IMR-90 (cell line): ENCODE data around the gene KTN1. TPM values are rescaled to one million over a fixed set of nuclear protein-coding genes. Genes with fewer than 3 reads are reported as not detected.

ENCODE experiments used
- ATAC-seq: fragments of 200-7000 bp; cut with Tn5 transposase; 2 replicates; pipeline ENCODE4 v1.9.1; 2020; ENCODE audit warnings: low read depth, mild to moderate bottlenecking, moderate library complexity
- BruUV-seq: library from RNA; stranded (reverse); fragments of 400-500 nt; replicated peaks from 2 replicates; lab custom pipeline; 2021; lab: Mats Ljungman, UMichigan
- CTCF ChIA-PET: fragments of 300-600 bp; formaldehyde crosslinking; extraction: SDS; loops from one replicate; lab custom pipeline; 2021; ENCODE audit warnings: antibody characterized with exemption; lab: Yijun Ruan, JAX
- POLR2A ChIA-PET: fragments of 300-600 bp; sonication (Branson Sonifier 250); formaldehyde crosslinking; loops from one replicate; lab custom pipeline; 2022; ENCODE audit warnings: antibody characterized with exemption; ENCODE audit not compliant: unreplicated experiment; lab: Charles Lee
- DNase-seq: peaks from one replicate; pipeline ENCODE4 v3.0.0; 2013
- H2AFZ ChIP-seq: replicated peaks from 2 replicates; pipeline ENCODE3; 2013; ENCODE audit warnings: low read length, mild to moderate bottlenecking; ENCODE audit not compliant: poor library complexity
- H2AK5ac ChIP-seq: 2 replicates; pipeline ENCODE4 v1.6.1; 2013; ENCODE audit warnings: low read depth, low read length, inconsistent platforms
- H2AK9ac ChIP-seq: replicated peaks from 2 replicates; pipeline ENCODE3; 2013; ENCODE audit warnings: mild to moderate bottlenecking, low read depth, low read length, moderate library complexity; ENCODE audit not compliant: poor library complexity
- H2BK120ac ChIP-seq: 2 replicates; pipeline ENCODE4 v1.6.1; 2013; ENCODE audit warnings: low read depth, low read length, inconsistent platforms
- H2BK15ac ChIP-seq: 3 replicates; pipeline ENCODE4 v1.6.1; 2013; ENCODE audit warnings: low read depth, low read length, inconsistent platforms
- H2BK20ac ChIP-seq: 2 replicates; pipeline ENCODE4 v1.6.1; 2013; ENCODE audit warnings: low read depth, mild to moderate bottlenecking, inconsistent platforms, low read length, moderate library complexity
- H2BK5ac ChIP-seq: 2 replicates; pipeline ENCODE4 v1.6.1; 2013; ENCODE audit warnings: mild to moderate bottlenecking, low read depth, low read length, inconsistent platforms; ENCODE audit not compliant: poor library complexity, severe bottlenecking
- H3K14ac ChIP-seq: replicated peaks from 2 replicates; pipeline ENCODE4 v1.6.1; 2013; ENCODE audit warnings: low read depth, low read length, inconsistent platforms
- H3K18ac ChIP-seq: 2 replicates; pipeline ENCODE4 v1.6.1; 2013; ENCODE audit warnings: low read depth, low read length, control low read depth
- H3K23ac ChIP-seq: 2 replicates; pipeline ENCODE4 v1.6.1; 2013; ENCODE audit warnings: low read depth, low read length, inconsistent platforms
- H3K27ac ChIP-seq: 2 replicates; pipeline ENCODE4 v1.5.1; 2013; ENCODE audit warnings: mild to moderate bottlenecking, control low read depth, low read length; ENCODE audit not compliant: insufficient read depth
- H3K27me3 ChIP-seq: 2 replicates; pipeline ENCODE4 v1.6.1; 2013; ENCODE audit warnings: low read length; ENCODE audit not compliant: control insufficient read depth, insufficient read depth
- H3K36me3 ChIP-seq: 2 replicates; pipeline ENCODE4 v1.6.1; 2013; ENCODE audit warnings: low read length, mixed read lengths; ENCODE audit not compliant: control insufficient read depth, insufficient read depth
- H3K4ac ChIP-seq: 2 replicates; pipeline ENCODE4 v1.6.1; 2013; ENCODE audit warnings: low read depth, low read length, inconsistent platforms
- H3K4me1 ChIP-seq: 2 replicates; pipeline ENCODE4 v1.6.1; 2013; ENCODE audit warnings: low read length, mixed read lengths; ENCODE audit not compliant: control insufficient read depth, insufficient read depth
- H3K4me2 ChIP-seq: 2 replicates; pipeline ENCODE4 v1.6.1; 2013; ENCODE audit warnings: low read depth, mild to moderate bottlenecking, control low read depth, low read length, moderate library complexity
- H3K4me3 ChIP-seq: 2 replicates; pipeline ENCODE4 v1.5.1; 2013; ENCODE audit warnings: low read depth, mild to moderate bottlenecking, control low read depth, low read length, moderate library complexity; ENCODE audit not compliant: insufficient read depth
- H3K56ac ChIP-seq: 2 replicates; pipeline ENCODE4 v1.6.1; 2013; ENCODE audit warnings: low read length, inconsistent platforms; ENCODE audit not compliant: insufficient read depth; ENCODE audit errors: extremely low read depth
- H3K79me1 ChIP-seq, 2 experiments: 2 replicates each; pipeline ENCODE4 v1.6.1; 2013; ENCODE audit warnings: low read length in 2 of 2, inconsistent platforms in 1 of 2, low read depth in 1 of 2
- H3K9ac ChIP-seq: 2 replicates; pipeline ENCODE4 v1.6.1; 2013; ENCODE audit warnings: low read depth, low read length, control low read depth
- H3K9me1 ChIP-seq: 2 replicates; pipeline ENCODE4 v1.6.1; 2013; ENCODE audit warnings: low read length, inconsistent platforms; ENCODE audit not compliant: insufficient read depth
- H3K9me3 ChIP-seq: 2 replicates; pipeline ENCODE4 v1.6.1; 2013; ENCODE audit warnings: low read length; ENCODE audit not compliant: control insufficient read depth, insufficient read depth
- H4K20me1 ChIP-seq: 2 replicates; pipeline ENCODE4 v1.6.1; 2013; ENCODE audit warnings: low read length, inconsistent platforms; ENCODE audit not compliant: insufficient read depth
- H4K5ac ChIP-seq: 2 replicates; pipeline ENCODE4 v1.6.1; 2013; ENCODE audit warnings: mild to moderate bottlenecking, low read depth, low read length, control low read depth
- H4K8ac ChIP-seq, 2 experiments: 2 replicates each; pipeline ENCODE4 v1.6.1; 2013; ENCODE audit warnings: low read depth in 2 of 2, low read length in 2 of 2, control low read depth in 1 of 2, inconsistent platforms in 1 of 2
- H4K91ac ChIP-seq: 2 replicates; pipeline ENCODE4 v1.6.1; 2013; ENCODE audit warnings: low read depth, low read length, inconsistent platforms; ENCODE audit not compliant: insufficient read depth
- FOS ChIP-seq: fragments of 150-350 bp; IDR thresholded peaks from 2 replicates; pipeline ENCODE4 v1.6.1; 2016; ENCODE audit warnings: low read depth, low read length
- WGBS, 2 experiments: methylation state at CpG; one replicate each; pipeline versions ENCODE4 v1.1.5 to v1.1.7; 2013; ENCODE audit warnings: missing lambda C conversion rate in 2 of 2; ENCODE audit not compliant: insufficient read length in 1 of 2; ENCODE audit errors: extremely low coverage in 2 of 2; 5-methylcytosine and 5-hydroxymethylcytosine counted together
- dilution Hi-C: fragments of 300-500 bp; cut with HindIII; formaldehyde crosslinking; loops from one replicate; pipeline ENCODE4 v1.14.3; 2018; ENCODE audit warnings: low sequenced_read_pairs; ENCODE audit not compliant: unreplicated experiment
- in situ Hi-C: fragments of 300-500 bp; cut with MboI; formaldehyde crosslinking; loops from 3 replicates; pipeline ENCODE4 v1.14.3; 2019; ENCODE audit warnings: low sequenced_read_pairs, inconsistent platforms, mixed read lengths
- intact Hi-C: fragments of 100-400 bp; cut with micrococcal nuclease; formaldehyde crosslinking; loops from 2 replicates; pipeline ENCODE4 v1.10.0; 2022
- polyA plus RNA-seq, 3 experiments: library from polyadenylated mRNA; depleted of rRNA; stranded (reverse); fragments of >200 nt; gene quantifications; 2 replicates each; pipeline ENCODE4 v1.2.3, GENCODE V29; 2012; ENCODE audit warnings: low replicate concordance in 1 of 3
- total RNA-seq: library from RNA; depleted of rRNA; stranded (reverse); fragments of >200 nt; gene quantifications from 2 replicates; pipeline ENCODE4 v1.2.3, GENCODE V29; 2012

KTN1 gene
- total and polyA plus RNA-seq, 2 of the 4 experiments (the other 2 are of a cell fraction) = 42.1 to 57.2 TPM

DNA sequence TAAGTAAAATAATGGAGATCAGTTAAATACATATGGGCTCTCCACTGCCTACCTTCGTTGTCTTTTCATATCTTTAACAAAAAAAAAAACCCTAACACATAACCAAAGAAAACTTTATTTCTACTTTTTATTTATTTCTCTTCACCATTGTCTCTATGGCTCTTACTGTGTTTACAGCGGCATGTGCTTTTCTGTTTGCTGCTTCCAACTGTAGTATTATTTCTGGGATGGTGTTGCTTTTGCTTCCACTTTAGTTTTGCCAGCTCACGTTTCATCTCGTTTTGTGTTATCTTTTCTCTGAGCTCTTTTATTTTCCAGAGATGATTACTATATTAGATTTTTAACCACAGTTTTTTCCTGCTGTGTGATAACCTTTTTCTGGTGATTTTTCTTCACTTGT, 46.1 kb downstream of the KTN1 start:
- TF ChIP-seq FOS = no peak
- Histone ChIP-seq H3K4me2 (no peak overlapping the region), H3K36me3 (peaks cover 16% of the 10 kb centered on the region), H3K9me1 (peaks cover 2% of the 10 kb centered on the region; the same call in 1 of the 2 replicates), H2BK20ac (no peak overlapping the region), H4K5ac (no peak overlapping the region), H3K14ac (no peak overlapping the region), H3K9me3 (no peaks in the 10 kb centered on the region), H4K8ac (no peak overlapping the region), H3K27me3 (no peaks in the 10 kb centered on the region), H2BK5ac (no peak overlapping the region), H2BK15ac (no peak overlapping the region), H4K20me1 (no peaks in the 10 kb centered on the region), H3K79me1 (peaks cover 7 to 15% of the 10 kb centered on the region in 2 experiments; a peak in 2 of 4 replicates), H2BK120ac (no peak overlapping the region), H2AFZ (no peak overlapping the region), H3K4ac (no peak overlapping the region), H3K23ac (no peak overlapping the region), H3K4me3 (no peak overlapping the region), H3K9ac (no peak overlapping the region), H2AK5ac (no peak overlapping the region), H3K4me1 (no peaks in the 10 kb centered on the region), H3K56ac (no peak overlapping the region), H3K18ac (no peak overlapping the region), H2AK9ac (no peak overlapping the region), H3K27ac (no peak overlapping the region), H4K91ac (no peak overlapping the region)
- dilution Hi-C loops = no loop called here
- intact Hi-C loops = no loop called here
- ATAC-seq = no peak
- POLR2A ChIA-PET = no interaction called here
- no peak for DNase-seq
- in situ Hi-C loops = no loop called here
- 100% methylated on average over 1 of the region's 4 CpGs; no CpG with 5 or more reads in 1 of the 2 experiments for WGBS, 2 experiments
- CTCF ChIA-PET = no interaction called here
- BruUV-seq = no TSS peak
